HEK293 (cell line): Measurements from ENCODE around the gene ZBTB4.

Source experiments
- CTCF ChIA-PET: fragments of 350-600 bp; formaldehyde crosslinking; extraction: SDS; loops from one replicate; lab custom pipeline; 2021; ENCODE audit warnings: antibody characterized with exemption; lab: Yijun Ruan, JAX
- POLR2A ChIA-PET: fragments of 300-600 bp; formaldehyde crosslinking; extraction: SDS; loops from one replicate; lab custom pipeline; 2020; ENCODE audit warnings: antibody characterized with exemption, inconsistent platforms; lab: Yijun Ruan, JAX
- H3K27ac ChIP-seq: fragments of 200-500 bp; sonication (Bioruptor generic); 2 replicates; pipeline ENCODE4 v1.5.1; 2014; ENCODE audit warnings: low read depth, low read length, control low read depth, inconsistent platforms; ENCODE audit errors: extremely low read depth
- H3K36me3 ChIP-seq, 2 experiments: fragments of 200-500 bp in 1 of 2; sonication (Bioruptor generic) in 1 of 2; 1 replicate in 1 of 2; 2 replicates in 1 of 2; pipeline ENCODE4 v1.5.1; 2014 to 2017; ENCODE audit warnings: inconsistent platforms in 2 of 2, low read length in 2 of 2; ENCODE audit not compliant: control insufficient read depth in 2 of 2, insufficient read depth in 1 of 2
- H3K4me1 ChIP-seq: fragments of 200-500 bp; sonication (Bioruptor generic); 2 replicates; pipeline ENCODE4 v1.5.1; 2014; ENCODE audit warnings: mild to moderate bottlenecking, low read length, inconsistent platforms; ENCODE audit not compliant: control insufficient read depth, insufficient read depth
- H3K4me3 ChIP-seq: 2 replicates; pipeline ENCODE4 v1.5.1; 2011; ENCODE audit warnings: low read depth, mild to moderate bottlenecking, control low read depth, low read length, moderate library complexity
- H3K9me3 ChIP-seq: fragments of 200-500 bp; sonication (Bioruptor generic); 2 replicates; pipeline ENCODE4 v1.5.1; 2014; ENCODE audit warnings: low read depth, low read length, inconsistent platforms; ENCODE audit not compliant: control insufficient read depth, insufficient read depth
- BCL11B ChIP-seq: fragments of 450-650 bp; formaldehyde crosslinking; IDR thresholded peaks from 2 replicates; pipeline ENCODE4 v1.5.1; 2016; ENCODE audit warnings: low read depth, missing biosample characterization, missing genetic modification characterization
- HOXA7 ChIP-seq: sonication (generic); formaldehyde crosslinking; IDR thresholded peaks from 2 replicates; pipeline ENCODE4 v1.8.1; 2022; ENCODE audit warnings: missing genetic modification reagents, borderline replicate concordance
- KLF9 ChIP-seq: fragments of 450-650 bp; formaldehyde crosslinking; IDR thresholded peaks from 2 replicates; pipeline ENCODE4 v1.5.1; 2016; ENCODE audit warnings: missing biosample characterization, missing genetic modification characterization, low read depth
- MZF1 ChIP-seq: fragments of 450-650 bp; formaldehyde crosslinking; IDR thresholded peaks from 2 replicates; pipeline ENCODE4 v1.5.1; 2017; ENCODE audit warnings: missing biosample characterization, missing genetic modification characterization, borderline replicate concordance
- OSR2 ChIP-seq: fragments of 450-650 bp; formaldehyde crosslinking; IDR thresholded peaks from 2 replicates; pipeline ENCODE4 v1.5.1; 2016; ENCODE audit warnings: missing biosample characterization, missing genetic modification characterization
- TCF7L2 ChIP-seq: IDR thresholded peaks from 2 replicates; pipeline ENCODE4 v1.6.1; 2011; ENCODE audit warnings: low read depth, mild to moderate bottlenecking, inconsistent platforms, low read length, moderate library complexity, borderline replicate concordance
- ZBTB20 ChIP-seq: fragments of 450-650 bp; formaldehyde crosslinking; IDR thresholded peaks from 2 replicates; pipeline ENCODE4 v1.5.1; 2016; ENCODE audit warnings: missing biosample characterization, missing genetic modification characterization
- ZEB2 ChIP-seq: fragments of 450-650 bp; formaldehyde crosslinking; IDR thresholded peaks from 2 replicates; pipeline ENCODE4 v1.5.1; 2016; ENCODE audit warnings: missing biosample characterization, missing genetic modification characterization
- ZNF114 ChIP-seq: fragments of 450-650 bp; formaldehyde crosslinking; IDR thresholded peaks from 2 replicates; pipeline ENCODE4 v1.5.0; 2017; ENCODE audit warnings: missing biosample characterization, missing genetic modification characterization
- ZNF121 ChIP-seq: fragments of 450-650 bp; formaldehyde crosslinking; IDR thresholded peaks from 2 replicates; pipeline ENCODE4 v1.5.1; 2016; ENCODE audit warnings: missing biosample characterization, missing genetic modification characterization
- ZNF202 ChIP-seq: fragments of 450-650 bp; formaldehyde crosslinking; IDR thresholded peaks from 2 replicates; pipeline ENCODE4 v1.5.1; 2016; ENCODE audit warnings: missing biosample characterization, missing genetic modification characterization, borderline replicate concordance
- ZNF248 ChIP-seq: fragments of 450-650 bp; formaldehyde crosslinking; IDR thresholded peaks from 2 replicates; pipeline ENCODE4 v1.5.1; 2017; ENCODE audit warnings: missing biosample characterization, missing genetic modification characterization
- ZNF48 ChIP-seq: fragments of 450-650 bp; formaldehyde crosslinking; IDR thresholded peaks from 2 replicates; pipeline ENCODE4 v1.5.1; 2016; ENCODE audit warnings: missing biosample characterization, missing genetic modification characterization
- ZNF521 ChIP-seq: fragments of 450-650 bp; formaldehyde crosslinking; IDR thresholded peaks from 2 replicates; pipeline ENCODE4 v1.5.1; 2017; ENCODE audit warnings: missing biosample characterization, mild to moderate bottlenecking, missing genetic modification characterization
- ZNF555 ChIP-seq: fragments of 450-650 bp; formaldehyde crosslinking; conservative IDR thresholded peaks from 2 replicates; pipeline ENCODE4 v1.5.1; 2017; ENCODE audit warnings: missing biosample characterization, mild to moderate bottlenecking, missing genetic modification characterization, inconsistent platforms
- ZNF571 ChIP-seq: fragments of 450-650 bp; formaldehyde crosslinking; IDR thresholded peaks from 2 replicates; pipeline ENCODE4 v1.5.0; 2017; ENCODE audit warnings: missing biosample characterization, missing genetic modification characterization
- ZNF600 ChIP-seq: fragments of 450-650 bp; formaldehyde crosslinking; IDR thresholded peaks from 2 replicates; pipeline ENCODE4 v1.5.1; 2016; ENCODE audit warnings: missing biosample characterization, missing genetic modification characterization
- ZNF701 ChIP-seq: fragments of 450-650 bp; formaldehyde crosslinking; IDR thresholded peaks from 2 replicates; pipeline ENCODE4 v1.5.1; 2016; ENCODE audit warnings: missing biosample characterization, missing genetic modification characterization
- ZNF830 ChIP-seq: fragments of 450-650 bp; IDR thresholded peaks from 2 replicates; pipeline ENCODE4 v1.5.0; 2018; ENCODE audit warnings: missing biosample characterization, missing genetic modification characterization, low read depth, mild to moderate bottlenecking, moderate library complexity
- TF ChIP-seq, protein P1 (sequence below): fragments of 450-650 bp; formaldehyde crosslinking; IDR thresholded peaks from 2 replicates; pipeline ENCODE4 v1.5.1; 2016; ENCODE audit warnings: missing biosample characterization, missing genetic modification characterization
- TF ChIP-seq, protein P2 (sequence below): fragments of 450-650 bp; formaldehyde crosslinking; IDR thresholded peaks from 2 replicates; pipeline ENCODE4 v1.5.1; 2016; ENCODE audit warnings: missing biosample characterization, missing genetic modification characterization
- TF ChIP-seq, protein P3 (sequence below): fragments of 450-650 bp; formaldehyde crosslinking; IDR thresholded peaks from 2 replicates; pipeline ENCODE4 v1.5.1; 2016; ENCODE audit warnings: missing biosample characterization, missing genetic modification characterization

Gene ZBTB4

DNA sequence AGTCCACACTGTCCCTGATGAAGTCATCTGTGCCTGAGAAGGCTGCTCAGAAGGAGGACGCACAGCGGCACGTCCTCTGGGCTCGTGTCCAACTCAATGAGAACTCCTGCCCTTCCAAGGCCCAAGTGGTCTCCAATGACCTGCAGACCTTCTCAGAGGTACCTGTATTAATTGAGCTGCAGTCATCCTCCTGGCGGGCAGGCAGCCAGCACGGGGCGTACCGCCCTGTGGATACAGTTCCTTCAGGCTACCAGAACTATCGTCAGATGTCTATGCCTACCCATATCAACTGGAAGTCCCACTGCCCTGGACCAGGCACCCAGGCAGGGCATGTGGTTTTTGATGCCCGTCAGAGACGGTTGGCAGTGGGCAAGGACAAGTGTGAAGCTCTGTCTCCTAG is 47.1 kb downstream of the ZBTB4 start (continued):
- TF ChIP-seq ZNF248 (tag by site-specific recombination): no peak
- TF ChIP-seq, protein P1, sequence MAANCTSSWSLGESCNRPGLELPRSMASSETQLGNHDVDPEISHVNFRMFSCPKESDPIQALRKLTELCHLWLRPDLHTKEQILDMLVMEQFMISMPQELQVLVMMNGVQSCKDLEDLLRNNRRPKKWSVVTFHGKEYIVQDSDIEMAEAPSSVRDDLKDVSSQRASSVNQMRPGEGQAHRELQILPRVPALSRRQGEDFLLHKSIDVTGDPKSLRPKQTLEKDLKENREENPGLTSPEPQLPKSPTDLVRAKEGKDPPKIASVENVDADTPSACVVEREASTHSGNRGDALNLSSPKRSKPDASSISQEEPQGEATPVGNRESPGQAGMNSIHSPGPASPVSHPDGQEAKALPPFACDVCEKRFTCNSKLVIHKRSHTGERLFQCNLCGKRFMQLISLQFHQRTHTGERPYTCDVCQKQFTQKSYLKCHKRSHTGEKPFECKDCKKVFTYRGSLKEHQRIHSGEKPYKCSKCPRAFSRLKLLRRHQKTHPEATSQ (tag by site-specific recombination): no peak
- TF ChIP-seq ZNF48: no peak
- TF ChIP-seq ZNF121 (tag by site-specific recombination): no peak

DNA sequence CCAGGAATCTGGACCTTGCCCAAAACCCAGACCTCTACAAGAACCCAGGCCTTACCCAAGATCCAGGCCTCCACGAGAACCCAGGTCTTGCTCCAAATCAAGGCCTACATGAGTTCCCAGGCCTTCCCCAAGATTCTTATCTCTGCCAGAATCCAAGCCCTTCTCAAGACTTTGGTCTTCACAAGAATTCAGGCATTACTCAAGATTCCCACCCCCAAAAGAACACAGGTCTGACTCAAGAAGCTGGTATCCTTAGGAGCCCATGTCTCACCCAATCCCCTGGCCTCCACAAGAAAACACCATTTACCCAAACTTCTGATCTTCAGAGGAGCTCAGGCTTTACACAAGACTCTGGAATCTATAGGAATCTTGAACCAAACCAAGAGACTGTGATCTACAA is 48.2 kb downstream of the ZBTB4 start:
- ChIA-PET POLR2A (interaction anchor here (1.0 to 1.5 kb wide), 2 partner anchors 27 kb away, joined by 3 read pairs; partner anchors contain the start of gene TMEM256), CTCF (interaction anchor here (0.6 to 1.1 kb wide), 2 partner anchors 75 to 91 kb away, joined by 3 to 6 read pairs; no protein-coding TSS in a partner anchor)
- Histone ChIP-seq H3K36me3 (no peaks in the 10 kb centered on the region), H3K4me3 (no peak overlapping the region), H3K27ac (no peak overlapping the region), H3K9me3 (no peaks in the 10 kb centered on the region), H3K4me1 (peaks cover 6% of the 10 kb centered on the region)
- TF ChIP-seq, protein P2, sequence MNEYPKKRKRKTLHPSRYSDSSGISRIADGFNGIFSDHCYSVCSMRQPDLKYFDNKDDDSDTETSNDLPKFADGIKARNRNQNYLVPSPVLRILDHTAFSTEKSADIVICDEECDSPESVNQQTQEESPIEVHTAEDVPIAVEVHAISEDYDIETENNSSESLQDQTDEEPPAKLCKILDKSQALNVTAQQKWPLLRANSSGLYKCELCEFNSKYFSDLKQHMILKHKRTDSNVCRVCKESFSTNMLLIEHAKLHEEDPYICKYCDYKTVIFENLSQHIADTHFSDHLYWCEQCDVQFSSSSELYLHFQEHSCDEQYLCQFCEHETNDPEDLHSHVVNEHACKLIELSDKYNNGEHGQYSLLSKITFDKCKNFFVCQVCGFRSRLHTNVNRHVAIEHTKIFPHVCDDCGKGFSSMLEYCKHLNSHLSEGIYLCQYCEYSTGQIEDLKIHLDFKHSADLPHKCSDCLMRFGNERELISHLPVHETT (tag by site-specific recombination): no peak
- TF ChIP-seq TCF7L2: no peak
- no peak for TF ChIP-seq ZBTB20 (tag by site-specific recombination)
- no peak for TF ChIP-seq HOXA7
- TF ChIP-seq ZNF555 (tag by site-specific recombination): no peak
- TF ChIP-seq ZEB2: no peak
- no peak for TF ChIP-seq ZNF114 (tag by site-specific recombination)
- no peak for TF ChIP-seq ZNF521 (tag by site-specific recombination)
- TF ChIP-seq ZNF830 (tag by site-specific recombination): no peak
- no peak for TF ChIP-seq ZNF600 (tag by site-specific recombination)
- TF ChIP-seq ZNF202 (tag by site-specific recombination): no peak
- TF ChIP-seq, protein P3, sequence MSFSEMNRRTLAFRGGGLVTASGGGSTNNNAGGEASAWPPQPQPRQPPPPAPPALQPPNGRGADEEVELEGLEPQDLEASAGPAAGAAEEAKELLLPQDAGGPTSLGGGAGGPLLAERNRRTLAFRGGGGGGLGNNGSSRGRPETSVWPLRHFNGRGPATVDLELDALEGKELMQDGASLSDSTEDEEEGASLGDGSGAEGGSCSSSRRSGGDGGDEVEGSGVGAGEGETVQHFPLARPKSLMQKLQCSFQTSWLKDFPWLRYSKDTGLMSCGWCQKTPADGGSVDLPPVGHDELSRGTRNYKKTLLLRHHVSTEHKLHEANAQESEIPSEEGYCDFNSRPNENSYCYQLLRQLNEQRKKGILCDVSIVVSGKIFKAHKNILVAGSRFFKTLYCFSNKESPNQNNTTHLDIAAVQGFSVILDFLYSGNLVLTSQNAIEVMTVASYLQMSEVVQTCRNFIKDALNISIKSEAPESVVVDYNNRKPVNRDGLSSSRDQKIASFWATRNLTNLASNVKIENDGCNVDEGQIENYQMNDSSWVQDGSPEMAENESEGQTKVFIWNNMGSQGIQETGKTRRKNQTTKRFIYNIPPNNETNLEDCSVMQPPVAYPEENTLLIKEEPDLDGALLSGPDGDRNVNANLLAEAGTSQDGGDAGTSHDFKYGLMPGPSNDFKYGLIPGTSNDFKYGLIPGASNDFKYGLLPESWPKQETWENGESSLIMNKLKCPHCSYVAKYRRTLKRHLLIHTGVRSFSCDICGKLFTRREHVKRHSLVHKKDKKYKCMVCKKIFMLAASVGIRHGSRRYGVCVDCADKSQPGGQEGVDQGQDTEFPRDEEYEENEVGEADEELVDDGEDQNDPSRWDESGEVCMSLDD (tag by site-specific recombination): no peak
- no peak for TF ChIP-seq MZF1 (tag by site-specific recombination)
- TF ChIP-seq, protein P1 (tag by site-specific recombination): no peak
- TF ChIP-seq KLF9 (tag by site-specific recombination): no peak
- no peak for TF ChIP-seq ZNF701
- TF ChIP-seq BCL11B: no peak
- no peak for TF ChIP-seq ZNF571 (tag by site-specific recombination)
- no peak for TF ChIP-seq OSR2 (tag by site-specific recombination)
